Measurements from ENCODE around the gene ETV6.

Gene ETV6

DNA sequence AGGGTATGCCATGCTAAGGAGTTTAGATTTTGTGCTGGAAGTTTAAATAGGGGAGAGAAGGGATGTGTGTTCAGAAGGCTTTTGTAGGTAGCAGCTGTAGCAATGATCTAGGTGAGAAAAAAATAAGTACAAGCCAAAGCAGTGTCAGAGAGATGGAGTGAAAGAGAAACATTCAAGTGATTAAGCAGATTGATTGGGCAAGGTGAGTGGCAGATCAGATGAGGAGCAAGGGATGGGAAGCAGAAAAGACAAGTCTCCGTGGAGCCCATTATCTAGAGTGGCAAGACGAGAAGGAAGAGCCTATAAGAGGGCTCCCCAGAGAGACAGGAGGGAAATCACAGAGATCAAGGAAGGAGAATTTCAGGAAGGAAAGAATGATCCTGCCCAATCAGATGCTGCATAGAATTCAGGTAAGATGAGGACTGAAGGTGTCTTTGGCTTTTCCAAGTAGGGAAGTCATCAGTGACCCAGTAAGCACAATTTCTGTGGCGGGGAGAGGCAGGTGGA is 133.5 kb downstream of the ETV6 start:
- DNase-seq = no peak

DNA sequence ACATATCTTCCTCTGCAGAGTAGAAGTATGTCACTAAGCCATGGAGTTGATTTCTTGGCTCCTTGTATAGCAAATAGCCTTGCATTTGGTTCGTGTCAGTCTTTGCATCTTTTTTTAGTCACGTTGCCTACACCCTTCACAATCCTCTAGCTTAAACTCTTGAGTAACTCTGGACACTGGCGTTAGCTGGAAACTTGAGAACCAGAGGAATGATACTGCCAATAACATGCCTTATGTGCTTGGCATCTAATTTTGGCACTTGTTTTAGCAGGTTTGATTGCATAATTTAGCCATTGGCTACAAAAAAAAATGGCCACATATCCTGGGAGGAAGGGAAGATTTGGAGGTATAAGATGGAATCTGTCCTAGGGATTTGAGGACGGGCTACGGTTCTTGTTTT is 136.2 kb downstream of the ETV6 start:
- DNase-seq = no peak

DNA sequence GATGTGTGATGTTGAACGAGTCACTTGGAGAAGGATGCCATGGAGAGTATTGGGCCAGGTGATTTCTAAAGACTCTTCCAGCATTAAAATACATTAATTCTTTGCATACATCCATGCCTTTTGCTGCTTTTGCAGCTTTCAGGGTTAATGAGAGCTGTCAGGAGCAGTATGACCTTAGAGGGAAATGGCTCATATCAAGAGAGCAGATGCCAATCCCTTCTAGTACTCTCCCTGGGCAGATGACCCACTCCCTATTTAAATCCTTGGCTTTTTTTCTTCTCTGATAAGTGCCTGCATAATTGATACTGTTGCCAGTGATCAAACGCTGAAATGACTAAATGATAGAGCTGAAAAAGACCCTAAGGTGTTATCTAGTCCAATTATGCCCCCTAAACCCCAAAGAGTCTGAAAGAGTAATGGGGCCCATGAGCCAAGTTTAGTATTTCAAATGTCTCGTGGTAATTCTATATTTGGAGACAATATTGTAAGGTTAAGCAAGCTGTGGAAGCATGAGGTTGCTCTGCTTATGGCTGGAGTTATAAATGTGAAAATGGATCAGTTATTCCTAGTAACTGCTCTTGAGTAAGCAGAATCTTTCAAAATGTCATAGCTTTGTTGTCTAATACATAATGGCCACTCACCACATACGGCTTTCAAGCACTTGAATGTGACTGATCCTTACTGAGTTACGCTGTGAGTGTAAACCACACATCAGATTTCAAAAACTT is 137.3 kb downstream of the ETV6 start:
- no peak for DNase-seq

DNA sequence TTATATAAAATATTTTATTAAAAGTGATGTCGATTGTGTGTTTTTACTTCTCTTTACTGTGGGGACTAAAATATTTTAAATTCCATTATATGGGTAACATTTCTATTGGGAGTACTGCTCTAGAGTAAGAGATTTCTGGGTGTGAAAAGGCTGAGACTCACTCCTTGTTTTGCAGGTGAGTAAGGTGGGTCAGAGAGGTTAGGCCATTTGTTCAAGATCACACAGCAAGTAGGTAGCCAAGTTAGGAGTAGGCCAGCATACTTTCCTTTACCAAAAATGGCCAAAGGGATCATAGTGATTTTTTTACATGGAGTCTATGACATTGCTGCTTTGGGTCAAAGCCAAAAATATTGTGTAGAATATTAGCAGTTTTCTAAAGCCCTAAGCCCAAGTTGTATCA is 138.0 kb downstream of the ETV6 start:
- DNase-seq = no peak

DNA sequence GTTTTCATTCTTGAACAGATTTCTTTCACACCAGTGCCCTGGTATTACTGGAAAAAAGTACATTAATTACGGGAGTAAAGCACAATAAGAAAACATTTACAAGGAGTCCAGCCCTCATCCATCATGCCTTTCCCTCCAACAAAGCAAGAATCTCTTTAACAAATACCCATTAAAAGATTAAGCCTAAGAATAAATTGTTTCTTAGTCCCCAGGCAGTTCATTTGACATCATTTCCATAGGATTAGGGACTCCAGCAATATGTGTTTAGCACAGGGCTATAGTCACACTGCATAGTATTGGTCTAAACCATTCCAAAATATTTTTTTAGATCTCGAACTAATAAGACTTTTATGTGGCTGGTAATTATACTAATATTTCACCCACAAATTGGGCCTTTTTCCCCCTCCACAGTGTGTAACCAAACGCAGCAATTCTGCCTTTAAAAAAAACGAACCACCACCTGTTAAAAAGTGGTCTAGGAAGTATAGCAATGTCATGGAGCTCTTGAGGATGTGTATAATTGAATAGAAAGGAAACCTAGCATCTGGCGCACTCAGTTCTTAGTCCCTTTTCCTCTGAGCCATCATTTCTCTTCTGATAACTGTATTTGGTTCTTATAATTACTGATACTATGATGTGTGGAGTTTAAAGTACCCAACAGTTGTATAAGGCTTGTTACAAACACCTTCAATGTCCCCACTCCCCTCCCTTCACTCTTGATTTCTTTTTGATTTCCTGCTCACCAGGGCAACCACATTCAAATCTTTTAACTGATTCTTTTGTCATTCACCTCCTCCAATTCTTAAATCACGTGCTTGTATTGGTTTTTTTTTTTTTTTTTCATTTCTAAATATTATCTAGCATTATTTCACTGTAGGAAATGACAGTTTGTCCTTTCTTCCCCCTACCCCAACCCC is 138.7 kb downstream of the ETV6 start:
- no peak for DNase-seq

DNA sequence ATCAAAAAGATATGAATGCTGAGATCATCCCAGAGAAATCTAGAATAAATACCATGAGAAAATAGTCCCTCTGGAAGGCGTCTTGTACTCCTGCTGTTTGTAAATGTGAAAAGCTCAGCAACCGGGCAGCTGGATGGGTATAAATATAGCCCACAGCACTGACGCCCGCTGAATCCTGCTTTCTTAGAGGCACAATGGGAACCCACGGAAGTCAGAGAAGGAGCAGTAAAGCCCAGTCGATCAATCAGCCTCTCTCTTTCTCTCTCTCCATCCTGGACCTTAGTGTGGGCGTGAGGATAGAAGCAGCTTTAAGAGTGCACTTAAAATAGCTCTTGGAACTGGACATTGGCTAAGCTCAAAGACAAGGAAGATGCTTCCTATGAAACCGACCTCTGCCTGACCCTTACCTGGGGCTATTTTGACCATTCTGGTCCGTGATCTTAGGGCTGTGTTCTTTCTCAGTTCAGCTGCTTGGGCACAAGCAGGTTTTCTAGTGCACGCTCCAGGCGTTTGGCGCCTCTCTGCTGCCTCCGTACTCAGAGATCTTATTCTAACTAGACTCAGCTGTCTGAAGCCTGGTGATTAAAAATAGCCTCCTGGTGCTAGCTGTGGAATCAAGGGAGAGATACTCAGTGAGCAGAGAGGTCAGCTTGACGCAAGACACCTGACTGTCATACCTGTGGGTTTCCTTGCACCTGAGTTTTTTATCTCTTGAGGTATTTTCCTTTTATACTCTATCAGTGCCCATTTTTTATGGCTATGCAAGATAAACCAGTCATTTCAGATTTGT is 144.6 kb downstream of the ETV6 start:
- no peak for DNase-seq

DNA sequence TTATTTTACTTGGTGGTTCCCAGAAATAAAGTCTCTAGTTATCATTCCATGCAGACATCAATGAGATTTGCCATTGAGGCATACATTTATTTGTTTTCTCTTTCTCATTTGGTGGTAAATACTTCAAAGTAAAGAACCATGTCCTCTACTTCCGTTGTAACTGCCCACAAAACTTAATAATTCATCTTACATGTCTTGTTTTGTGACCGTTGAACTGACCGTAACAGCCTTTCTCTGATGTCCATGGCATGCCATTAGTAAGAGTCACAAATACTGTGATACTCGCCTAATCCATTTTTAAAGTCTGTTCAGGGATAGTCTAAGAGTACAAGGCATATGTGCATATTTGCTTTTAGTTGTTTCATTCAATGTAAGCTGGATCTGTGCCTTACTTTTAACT is 145.3 kb downstream of the ETV6 start:
- DNase-seq = no peak

DNA sequence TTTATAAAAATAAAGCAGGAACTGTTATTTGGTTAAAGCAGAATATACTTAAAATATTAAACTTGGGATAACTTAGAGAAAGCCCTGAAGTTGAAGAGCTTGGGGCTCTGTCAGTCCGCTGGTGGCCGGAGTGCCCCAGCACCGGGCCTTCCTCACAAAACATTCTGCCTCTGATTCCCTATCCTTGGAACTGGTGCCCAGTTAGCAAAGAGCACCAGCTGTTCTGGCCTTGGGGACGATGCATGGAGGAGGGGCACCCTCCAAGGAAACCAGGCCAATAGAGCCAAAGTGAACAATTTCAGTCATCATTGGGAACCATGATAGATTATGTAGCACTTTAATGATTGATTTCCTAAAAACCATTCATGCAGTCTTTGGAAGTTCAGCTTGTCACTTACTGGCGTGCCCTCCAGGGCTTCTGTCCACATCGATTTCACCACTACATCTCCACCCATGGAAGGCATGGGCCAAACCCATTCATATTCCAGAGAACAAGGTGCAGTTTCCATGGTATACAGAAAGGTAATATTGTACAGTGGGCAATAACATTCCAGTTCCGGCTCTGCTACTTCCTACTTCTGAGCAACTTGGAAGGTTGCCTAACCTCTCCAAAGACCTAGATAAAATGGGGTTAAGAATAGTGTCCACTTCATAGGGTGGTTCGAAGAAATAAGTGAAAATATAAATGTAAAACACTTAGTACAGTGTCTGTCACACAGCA is 145.9 kb downstream of the ETV6 start:
- DNase-seq = no peak

DNA sequence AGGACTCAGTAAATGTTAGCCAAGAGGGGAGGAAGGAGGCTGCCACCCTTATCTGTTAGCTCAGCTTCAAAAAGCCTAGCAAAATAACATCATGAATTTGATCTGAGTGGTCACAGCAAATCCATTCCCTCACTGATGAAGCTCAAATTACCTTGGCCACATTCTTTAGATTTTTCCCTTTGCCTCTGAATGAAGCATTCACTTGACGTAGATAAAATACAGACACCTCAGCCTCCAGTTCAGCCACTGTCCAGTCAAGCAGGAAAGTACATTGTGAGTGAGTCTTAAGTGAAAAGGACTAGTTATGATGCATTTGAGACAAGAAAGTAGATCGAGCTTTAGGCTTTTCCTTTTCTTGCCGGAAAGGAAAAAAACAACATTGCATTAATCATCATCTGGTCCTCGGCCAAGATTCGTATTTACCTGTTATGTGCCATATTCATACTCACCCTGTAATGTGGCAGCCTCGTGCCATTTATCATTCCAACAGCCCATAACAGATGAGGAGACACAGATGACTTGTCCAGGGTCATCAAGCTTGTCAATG is 146.5 kb downstream of the ETV6 start:
- DNase-seq = no peak

DNA sequence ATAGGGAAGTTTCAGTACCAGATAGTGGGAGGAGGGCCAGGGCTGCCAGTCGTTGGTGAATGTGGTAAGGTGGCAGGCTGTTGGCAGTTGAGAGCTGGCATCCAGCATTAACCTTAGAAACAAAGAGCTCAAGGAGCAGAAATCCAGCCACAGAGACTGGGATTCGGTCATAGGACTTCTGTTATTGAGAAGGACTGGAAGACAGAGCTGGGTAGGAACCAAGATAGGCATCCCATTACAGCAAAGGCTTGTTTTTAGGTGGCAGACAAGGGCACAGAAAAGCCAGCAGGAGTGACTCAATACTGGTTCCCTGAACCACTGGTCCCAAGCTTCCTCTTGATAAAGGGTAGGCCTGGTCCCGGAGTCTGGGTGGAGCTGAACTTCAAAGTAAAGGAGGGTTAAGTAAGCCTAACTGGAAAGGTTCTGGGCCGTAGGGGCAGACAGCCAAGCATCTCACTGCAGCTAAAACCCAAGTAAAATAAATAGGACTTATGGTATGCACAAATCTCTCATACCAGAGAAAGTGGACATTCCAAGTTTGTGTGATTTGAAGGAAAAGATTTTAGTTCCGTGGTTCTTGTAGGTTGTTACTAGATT is 147.9 kb downstream of the ETV6 start:
- DNase-seq = no peak

DNA sequence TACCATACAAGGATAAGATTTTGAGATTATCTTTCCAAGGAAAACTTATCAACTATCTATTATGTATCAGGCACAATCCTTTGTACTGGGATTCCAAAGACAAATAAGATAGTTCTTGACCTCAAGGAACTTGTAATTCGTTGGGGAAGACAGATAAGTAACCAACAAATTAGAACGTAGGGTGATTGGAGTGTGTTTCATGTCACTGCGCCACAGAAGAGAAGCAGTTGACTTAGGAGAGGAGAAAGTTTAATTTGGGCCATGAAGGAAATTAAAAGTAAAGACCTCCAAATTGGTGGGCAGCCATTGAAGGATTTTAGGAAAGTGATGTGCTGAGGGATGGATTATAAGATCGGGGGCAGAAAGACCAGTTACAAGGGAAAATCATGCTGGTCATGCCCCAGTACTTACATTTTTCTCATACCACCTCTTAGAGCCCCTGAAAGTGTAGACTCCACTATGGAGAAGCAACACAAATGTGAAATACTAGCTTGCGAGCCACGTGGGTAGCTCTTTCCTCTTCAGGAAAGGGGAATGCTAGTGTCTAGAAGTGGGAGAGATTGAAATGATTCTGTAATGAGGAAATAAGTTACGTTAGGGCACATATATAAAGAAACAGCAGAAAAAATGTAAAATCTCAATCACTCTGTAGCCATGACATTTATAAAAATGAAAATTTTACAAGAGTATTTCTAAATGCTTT is 148.7 kb downstream of the ETV6 start:
- DNase-seq = no peak

DNA sequence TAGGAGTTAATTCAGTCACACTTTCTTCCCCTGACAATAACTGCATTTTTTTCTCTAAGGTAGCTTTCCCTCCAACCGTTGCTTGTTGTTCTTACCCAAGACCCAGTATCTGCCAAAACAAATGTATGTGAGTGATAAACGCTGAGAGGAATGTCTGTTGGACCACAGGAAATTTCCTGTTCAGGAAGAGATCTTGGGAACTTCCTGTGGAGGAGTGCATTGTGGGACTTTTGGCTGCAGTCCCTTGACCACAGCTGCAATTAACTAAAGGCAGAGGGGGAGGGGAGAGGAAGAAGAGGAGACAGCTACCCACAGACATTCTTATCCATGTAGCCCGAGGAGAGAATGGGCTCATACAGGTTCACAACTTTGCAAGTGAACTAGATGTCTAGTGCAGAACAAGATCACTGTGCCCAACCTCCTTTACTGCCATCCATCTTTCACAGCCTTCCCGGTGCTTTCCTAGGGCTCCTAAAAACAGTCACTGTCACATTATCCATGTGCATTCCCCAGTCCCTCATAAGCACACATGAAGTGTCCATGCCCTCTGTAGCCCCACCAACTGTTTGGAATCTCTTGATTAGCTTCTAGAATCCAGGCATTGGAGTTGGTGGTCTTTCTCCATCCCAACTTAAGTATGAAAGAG is 149.5 kb downstream of the ETV6 start:
- DNase-seq = no peak

DNA sequence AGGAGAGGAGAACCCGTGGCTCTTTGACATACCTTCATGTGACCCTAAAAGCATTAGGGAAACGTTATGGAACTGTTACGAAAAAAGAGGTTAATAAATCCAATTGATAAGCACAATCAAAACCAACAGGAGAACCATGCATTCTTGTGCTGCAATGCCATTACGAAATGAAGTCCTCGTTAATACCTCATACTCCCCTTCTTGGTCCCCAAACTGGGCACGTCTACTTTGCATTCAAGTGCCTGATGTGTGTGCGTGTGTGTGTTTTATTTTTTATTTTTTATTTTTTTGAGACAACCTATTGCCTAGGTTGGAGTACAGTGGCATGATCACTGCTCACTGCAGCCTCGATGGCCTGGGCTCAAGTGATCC is 150.0 kb downstream of the ETV6 start:
- DNase-seq = no peak

DNA sequence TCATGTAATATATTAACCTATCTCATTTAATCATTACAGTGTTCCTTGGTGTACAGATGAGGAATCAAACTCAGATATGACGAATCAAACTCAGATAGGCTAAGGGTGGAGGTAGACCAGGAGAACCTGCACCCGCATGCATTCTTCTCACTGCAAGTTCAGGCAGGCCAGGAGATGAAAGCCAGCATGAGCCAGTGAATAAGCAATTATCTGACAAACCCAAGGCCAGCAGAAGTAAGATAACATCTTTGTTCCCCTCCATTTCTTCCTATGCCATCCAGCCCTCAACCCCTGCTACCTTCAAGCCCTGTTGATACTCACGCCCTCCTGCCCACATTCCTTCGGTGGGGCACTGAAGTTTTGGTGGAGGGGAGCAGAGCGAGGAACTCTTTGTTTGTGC is 152.2 kb downstream of the ETV6 start:
- DNase-seq = no peak

DNA sequence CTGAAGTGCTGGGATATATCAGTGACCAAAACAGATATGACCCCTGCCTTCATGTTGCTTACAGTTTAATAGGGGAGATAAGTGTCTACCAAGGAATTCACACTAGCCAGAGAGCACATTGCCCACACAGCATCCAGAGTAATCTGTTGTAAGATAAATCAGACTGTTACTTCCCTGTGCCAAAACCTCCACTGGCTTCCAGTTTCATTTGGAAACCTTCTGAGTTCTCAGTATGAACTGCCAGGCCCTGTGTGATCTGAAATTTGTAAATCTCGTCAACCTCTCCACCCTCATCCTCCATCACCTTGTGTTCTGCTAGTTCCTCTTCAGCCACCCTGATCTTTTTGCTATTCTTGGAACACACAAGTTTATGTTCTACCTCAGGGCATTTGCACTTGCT is 154.7 kb downstream of the ETV6 start:
- DNase-seq = no peak

DNA sequence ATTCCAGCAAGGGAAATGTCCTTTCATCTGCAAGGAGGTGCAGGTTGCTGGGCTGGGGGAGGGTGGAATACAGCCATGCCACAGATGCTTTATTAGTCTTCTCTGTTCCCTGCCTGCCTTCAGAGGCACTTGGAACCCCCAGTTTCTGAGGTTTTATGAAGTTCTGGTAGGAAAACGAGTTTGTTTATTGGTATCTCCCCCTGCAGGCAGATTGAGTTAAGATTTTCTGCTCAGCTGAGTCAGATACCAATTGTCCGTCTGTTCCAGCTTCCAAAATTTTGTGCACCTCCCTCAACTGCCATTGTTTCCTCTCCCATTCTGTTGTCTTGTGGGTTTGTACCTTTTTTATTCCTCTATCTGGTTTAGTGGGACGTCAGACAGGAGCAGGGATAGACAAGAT is 155.6 kb downstream of the ETV6 start:
- no peak for DNase-seq

DNA sequence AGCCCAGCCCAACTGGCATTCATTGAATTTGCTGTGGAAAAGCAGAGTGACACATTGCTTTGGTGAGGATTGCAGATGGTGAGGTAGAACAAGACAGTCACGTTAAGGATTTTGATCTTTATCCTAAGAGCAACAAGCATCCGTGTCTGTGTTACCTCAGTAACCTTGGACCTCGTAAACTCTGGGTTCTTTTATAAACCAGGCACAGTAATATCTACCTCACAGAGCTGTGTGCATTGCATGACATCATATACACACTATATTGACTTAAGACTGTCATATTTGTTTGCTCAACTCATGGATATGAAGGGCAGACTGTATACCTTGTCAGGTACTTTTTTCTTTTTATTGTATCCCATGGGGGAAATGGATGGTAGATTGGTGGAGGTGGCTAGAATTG is 156.2 kb downstream of the ETV6 start:
- DNase-seq = no peak

DNA sequence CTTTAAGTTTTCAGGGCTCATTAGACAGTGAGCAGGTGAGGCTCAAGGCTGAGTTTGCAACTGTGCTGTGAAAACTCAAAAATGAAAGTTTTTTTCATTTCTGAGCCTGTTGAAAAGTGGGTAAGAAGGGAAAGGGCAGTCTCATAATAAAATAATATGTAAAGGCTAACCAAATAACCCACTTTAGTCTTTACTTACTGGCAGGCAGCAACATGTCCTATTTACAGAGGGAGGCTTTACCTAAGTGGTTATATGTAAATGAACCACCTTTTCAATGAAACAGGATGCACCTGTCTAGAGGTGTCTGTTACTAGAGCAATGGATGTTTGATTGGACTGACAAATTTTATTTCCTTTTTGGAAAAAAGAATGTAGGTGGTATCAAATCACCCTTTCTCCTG is 158.0 kb downstream of the ETV6 start:
- no peak for DNase-seq

DNA sequence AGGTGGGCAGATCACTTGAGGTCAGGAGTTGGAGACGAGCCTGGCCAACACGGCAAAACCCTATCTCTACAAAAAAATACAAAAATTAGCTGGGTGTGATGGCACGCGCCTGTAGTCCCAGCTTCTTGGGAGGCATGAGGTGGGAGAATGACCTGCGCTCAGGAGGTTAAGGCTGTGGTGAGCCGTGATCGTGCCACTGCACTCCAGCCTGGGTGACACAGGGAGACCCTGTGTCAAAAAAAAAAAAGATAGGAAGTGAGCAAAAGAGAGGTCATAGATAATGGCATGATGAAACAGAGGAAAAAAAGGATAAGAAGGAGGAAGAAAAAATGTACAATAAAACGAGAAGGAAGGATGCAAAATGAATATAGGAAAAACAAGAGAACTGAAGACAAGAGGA is 159.5 kb downstream of the ETV6 start:
- DNase-seq = no peak

DNA sequence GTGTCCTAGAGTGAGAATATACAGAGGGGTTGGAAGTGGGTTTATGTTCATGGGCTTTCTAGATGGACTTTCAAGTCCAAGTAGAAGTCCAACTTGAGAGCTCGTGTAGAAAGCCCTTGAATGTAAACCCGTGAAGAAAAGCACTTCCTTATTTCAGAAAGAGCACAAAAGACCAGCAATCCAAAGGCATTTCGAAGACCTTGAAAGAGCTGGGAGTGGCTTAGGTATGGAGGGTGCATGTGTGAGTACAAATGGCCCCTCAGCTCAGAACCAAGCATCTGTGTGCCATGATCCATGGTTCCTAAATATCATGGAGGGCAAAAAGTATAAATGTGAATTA is 160.7 kb downstream of the ETV6 start:
- DNase-seq = no peak

DNA sequence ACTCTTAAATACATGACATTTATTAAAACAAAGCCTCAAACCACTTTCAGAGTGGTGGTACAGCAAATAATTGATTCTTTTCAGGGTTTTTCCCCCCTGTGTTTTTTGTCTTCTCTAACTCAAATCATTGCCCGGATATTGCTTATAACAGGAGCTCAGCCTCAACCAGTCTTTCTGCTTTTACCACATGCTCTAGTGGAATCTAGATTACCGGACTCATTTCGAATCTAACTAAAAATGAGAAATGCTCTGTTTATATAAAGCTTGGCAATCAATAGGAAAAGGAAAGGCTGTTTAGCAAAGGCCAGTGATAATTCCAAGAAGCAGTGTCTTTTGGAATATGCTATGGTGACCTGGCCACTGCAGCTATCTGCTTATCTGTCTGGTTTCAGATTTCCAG is 161.5 kb downstream of the ETV6 start:
- no peak for DNase-seq
